H7 (cell line): ENCODE measurements around the gene SVIP. TPM values are rescaled to one million over a fixed set of nuclear protein-coding genes. Genes with fewer than 3 reads are reported as not detected.
A peak's percentile ranks its signal among the peaks of the same experiment; 100 is the strongest.

Experiments
- DNase-seq: peaks from one replicate; pipeline ENCODE4 v3.0.0; 2012
- H3K27me3 ChIP-seq: 2 replicates; pipeline ENCODE4 v1.6.0; 2011; ENCODE audit warnings: mild to moderate bottlenecking, low read length; ENCODE audit not compliant: control insufficient read depth, insufficient read depth
- H3K36me3 ChIP-seq: replicated peaks from 2 replicates; pipeline ENCODE4 v1.5.1; 2011; ENCODE audit warnings: low read length; ENCODE audit not compliant: control insufficient read depth, insufficient read depth
- H3K4me3 ChIP-seq: 2 replicates; pipeline ENCODE4 v1.5.1; 2011; ENCODE audit warnings: low read depth, mild to moderate bottlenecking, control low read depth, low read length, moderate library complexity; ENCODE audit not compliant: insufficient read depth
- total RNA-seq: library from RNA; depleted of rRNA; stranded (reverse); fragments of >200 nt; shearing (Covaris generic); gene quantifications from 2 replicates; pipeline ENCODE4 v1.2.3, GENCODE V29; 2014; rRNA removed

The SVIP gene
- total RNA-seq, result 1.8 and 3.4 TPM in 2 replicates

DNA sequence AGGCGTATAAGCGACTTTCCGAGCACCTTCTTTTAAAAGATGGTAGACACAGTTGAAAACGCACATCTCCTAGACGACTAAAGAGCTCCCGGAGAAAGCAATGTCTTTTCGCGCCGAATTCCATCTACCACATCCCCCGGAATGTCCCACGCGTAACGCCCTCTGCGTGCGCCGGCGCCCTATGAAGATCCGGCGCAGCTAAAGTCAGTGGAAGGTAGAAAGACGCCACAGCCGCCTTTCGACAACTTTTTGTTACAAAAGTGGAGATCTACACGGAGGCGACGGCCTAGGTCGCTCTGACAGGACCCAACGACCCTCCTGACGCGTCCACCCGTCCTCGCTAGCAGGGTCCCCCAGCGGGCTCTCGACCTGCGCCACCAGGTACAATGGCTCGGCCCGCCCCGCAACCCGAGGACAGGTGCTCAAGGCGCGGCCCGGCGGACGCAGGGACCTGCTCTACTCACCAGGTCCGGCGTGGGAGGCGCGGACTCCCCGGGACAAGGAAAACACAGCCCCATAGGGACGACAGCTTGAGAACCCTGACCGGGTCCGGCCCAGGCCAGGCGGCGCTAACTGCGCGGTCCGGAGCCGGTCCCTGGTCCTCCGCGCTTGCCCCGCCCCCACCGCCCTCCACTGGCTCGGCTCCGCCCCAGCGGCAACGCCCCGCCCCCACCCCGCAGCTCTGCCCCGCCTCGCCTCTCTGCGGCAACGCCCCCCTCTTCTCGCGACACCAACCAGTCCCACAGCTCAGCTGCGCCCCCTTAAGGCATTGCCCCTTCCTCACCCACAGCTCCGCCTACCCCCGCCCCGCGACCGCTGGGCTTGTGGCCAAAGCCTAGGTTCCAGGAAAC lies at the start of gene SVIP:
Gene SVIP, minus strand, starts transcription at position 571 of the 851 bp plus-strand sequence. Its CDS starts 53 bp downstream, at position 518.
- peaks cover 11% of the 10 kb centered on the region for H3K27me3 ChIP-seq
- no peaks in the 10 kb centered on the region for H3K36me3 ChIP-seq
- peak within 1 kb of the TSS; percentile 69 for H3K4me3 ChIP-seq
- peak; percentile 90 for DNase-seq

- H3K4me3 ChIP-seq, result no peak overlapping the region
- no peaks in the 10 kb centered on the region for H3K27me3 ChIP-seq
- no peaks in the 10 kb centered on the region for H3K36me3 ChIP-seq
- no peak for DNase-seq
These were observed 49.0 kb upstream of the SVIP start for GRCh38 chr11:22878604-22879003.

DNA sequence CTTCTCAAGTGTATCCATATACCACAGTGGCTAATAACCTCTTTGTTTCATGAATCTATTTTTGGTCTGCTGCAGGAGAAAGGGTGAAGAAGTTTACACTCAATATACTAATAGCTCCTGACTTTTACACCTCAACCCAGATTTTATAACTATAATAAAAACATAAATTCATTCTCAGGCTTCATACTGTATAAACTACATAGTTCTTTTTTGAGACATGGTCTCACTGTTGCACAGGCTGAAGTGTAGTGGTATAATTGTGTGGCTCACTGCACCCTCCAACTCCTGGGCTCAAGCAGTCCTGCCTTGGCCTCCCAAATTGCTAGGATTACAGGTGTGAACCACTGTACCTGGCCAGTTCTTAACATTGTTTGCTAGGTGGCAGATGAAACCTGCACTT lies 48.4 kb upstream of the SVIP start:
- H3K27me3 ChIP-seq, result no peaks in the 10 kb centered on the region
- DNase-seq, result no peak
- H3K4me3 ChIP-seq, result no peak overlapping the region
- no peaks in the 10 kb centered on the region for H3K36me3 ChIP-seq

GRCh38 chr11:22875869-22876473 lies 46.4 kb upstream of the SVIP start:
- H3K27me3 ChIP-seq, result no peaks in the 10 kb centered on the region
- no peak overlapping the region for H3K4me3 ChIP-seq
- H3K36me3 ChIP-seq, result no peaks in the 10 kb centered on the region
- DNase-seq, result peak; percentile 40

- no peaks in the 10 kb centered on the region for H3K36me3 ChIP-seq
- H3K4me3 ChIP-seq, result no peak overlapping the region
- no peaks in the 10 kb centered on the region for H3K27me3 ChIP-seq
- DNase-seq, result no peak
These were observed 39.7 kb upstream of the SVIP start for GRCh38 chr11:22869325-22869724.

DNA sequence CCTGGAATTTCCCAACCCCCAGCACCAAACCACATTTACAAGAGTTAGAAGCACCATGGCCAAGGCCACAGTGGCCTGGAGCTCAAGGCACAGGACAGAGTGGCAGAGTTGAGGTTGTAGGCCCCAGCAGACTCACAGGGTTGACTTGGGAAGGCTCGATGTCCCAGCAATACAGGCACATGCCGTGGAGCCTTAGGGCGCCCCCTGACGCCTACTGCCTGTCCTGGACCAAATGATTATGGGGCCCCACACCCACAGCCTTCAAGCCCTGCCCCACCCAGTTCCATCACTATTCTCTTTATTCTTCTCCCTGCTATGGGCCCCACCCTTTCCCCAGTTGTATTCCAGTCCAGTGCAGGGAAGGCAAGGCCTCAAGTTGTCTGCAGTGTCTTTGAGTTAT lies 30.6 kb upstream of the SVIP start, which contains the start of gene CCDC179:
Gene CCDC179, minus strand, starts transcription at position 234 of the 400 bp plus-strand sequence. Its CDS starts 53 bp downstream, at position 181.
- no peaks in the 10 kb centered on the region for H3K36me3 ChIP-seq
- DNase-seq, result no peak
- H3K27me3 ChIP-seq, result no peaks in the 10 kb centered on the region
- no peak within 1 kb of the TSS for H3K4me3 ChIP-seq

- Histone ChIP-seq H3K36me3 (no peaks in the 10 kb centered on the region), H3K27me3 (no peaks in the 10 kb centered on the region), H3K4me3 (no peak overlapping the region)
- no peak for DNase-seq
These were observed 30.2 kb upstream of the SVIP start for GRCh38 chr11:22859756-22860155.

DNA sequence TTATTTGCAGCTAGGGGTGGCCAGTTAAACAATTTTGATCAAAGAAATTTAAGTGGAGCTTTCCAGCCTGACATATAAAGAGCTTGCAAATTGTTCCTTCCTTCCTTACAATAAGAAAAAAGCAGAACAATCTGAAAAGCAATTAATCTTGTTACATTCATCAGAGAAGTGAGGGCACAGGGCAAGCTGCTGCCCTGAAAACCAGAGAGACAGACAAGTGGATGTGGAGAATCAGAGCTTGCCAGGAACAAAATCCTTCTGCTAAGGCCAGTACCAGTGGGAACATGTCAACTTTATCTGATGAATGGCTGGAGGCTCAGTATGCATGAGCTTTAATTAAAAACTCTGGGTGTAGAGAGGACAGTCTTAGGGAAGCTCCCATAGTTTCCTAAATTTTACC lies 21.9 kb upstream of the SVIP start:
- no peak for DNase-seq
- H3K36me3 ChIP-seq, result no peaks in the 10 kb centered on the region
- H3K27me3 ChIP-seq, result no peaks in the 10 kb centered on the region
- H3K4me3 ChIP-seq, result no peak overlapping the region

GRCh38 chr11:22846726-22847125 lies 17.1 kb upstream of the SVIP start:
- no peak overlapping the region for H3K4me3 ChIP-seq
- no peaks in the 10 kb centered on the region for H3K36me3 ChIP-seq
- no peaks in the 10 kb centered on the region for H3K27me3 ChIP-seq
- DNase-seq, result no peak

GRCh38 chr11:22832315-22833015 lies 2.9 kb upstream of the SVIP start:
- Histone ChIP-seq H3K4me3 (no peak overlapping the region), H3K36me3 (no peaks in the 10 kb centered on the region), H3K27me3 (peaks cover 11% of the 10 kb centered on the region)
- no peak for DNase-seq

DNA sequence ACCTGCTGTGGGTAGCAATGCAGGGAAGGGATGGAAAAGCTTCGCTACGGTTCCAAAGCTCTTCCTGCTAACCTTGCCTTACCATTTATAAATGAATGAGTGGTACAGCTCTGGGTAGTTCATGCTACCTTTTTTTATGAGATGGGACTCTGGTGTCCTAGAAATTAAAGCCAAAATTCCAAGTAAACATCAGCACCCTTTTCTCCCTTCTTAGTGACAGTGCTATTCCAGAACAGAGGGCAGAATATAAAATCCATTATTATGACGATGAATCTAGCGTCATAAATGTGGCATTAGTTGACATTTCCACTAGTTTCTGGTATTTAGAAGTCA lies 447 bp upstream of the SVIP start:
- H3K4me3 ChIP-seq, result no peak overlapping the region
- DNase-seq, result no peak
- peaks cover 11% of the 10 kb centered on the region for H3K27me3 ChIP-seq
- H3K36me3 ChIP-seq, result no peaks in the 10 kb centered on the region

GRCh38 chr11:22828373-22828772 lies 1.2 kb downstream of the SVIP start:
- no peak overlapping the region for H3K4me3 ChIP-seq
- no peak for DNase-seq
- H3K27me3 ChIP-seq, result peaks cover 11% of the 10 kb centered on the region
- no peaks in the 10 kb centered on the region; the same call in 1 of the 2 replicates for H3K36me3 ChIP-seq

DNA sequence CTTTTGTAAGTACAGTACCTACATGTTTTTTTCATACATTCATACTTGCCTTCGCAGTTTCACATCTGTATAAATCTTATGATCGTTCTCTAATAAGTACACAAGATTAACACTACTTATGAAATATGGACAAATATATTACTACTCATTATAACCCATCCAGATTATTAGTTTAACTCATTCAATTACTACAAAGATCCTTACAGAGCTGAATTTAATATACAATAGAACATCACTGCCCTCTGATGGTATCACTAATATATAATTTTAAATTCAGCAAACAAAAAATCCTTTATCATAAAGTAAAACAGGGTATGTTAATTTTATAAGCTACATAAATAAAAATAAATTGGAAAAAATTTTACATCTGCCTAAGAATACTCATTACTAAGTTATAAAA lies 7.4 kb downstream of the SVIP start:
- H3K4me3 ChIP-seq, result no peak overlapping the region
- DNase-seq, result no peak
- H3K27me3 ChIP-seq, result no peaks in the 10 kb centered on the region
- H3K36me3 ChIP-seq, result no peaks in the 10 kb centered on the region; the same call in 1 of the 2 replicates

DNA sequence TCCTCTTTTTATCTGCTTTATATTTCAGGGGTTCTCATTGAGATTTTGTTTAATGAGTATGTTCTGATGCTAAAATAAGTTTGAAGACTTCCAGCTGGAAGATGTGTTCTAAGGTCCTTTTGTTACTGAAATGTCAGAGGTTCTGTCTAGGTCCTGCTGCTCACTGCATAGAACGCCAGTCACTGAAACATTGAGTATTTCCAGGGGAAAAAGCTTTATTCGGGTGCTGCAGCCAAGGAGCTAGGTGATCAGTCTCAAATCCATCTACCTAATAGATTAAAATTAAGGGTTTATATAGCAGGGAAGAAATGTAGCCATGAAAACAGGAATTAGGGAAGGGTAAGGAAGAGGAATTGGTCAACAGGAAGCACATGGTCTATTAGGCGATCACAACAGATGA lies 19.7 kb downstream of the SVIP start:
- H3K27me3 ChIP-seq, result no peaks in the 10 kb centered on the region
- H3K36me3 ChIP-seq, result no peaks in the 10 kb centered on the region
- DNase-seq, result no peak
- no peak overlapping the region for H3K4me3 ChIP-seq
